GM19372 (cell line): ENCODE measurements around the gene PFDN4.
A peak's percentile ranks its signal among the peaks of the same experiment; 100 is the strongest.

Experiments used
- ATAC-seq: cut with Tn5 transposase; IDR thresholded peaks from one replicate; pipeline ENCODE4 v1.9.1; 2021; ENCODE audit warnings: mild to moderate bottlenecking, low read depth, moderate library complexity; ENCODE audit not compliant: unreplicated experiment

PFDN4 gene, protein sequence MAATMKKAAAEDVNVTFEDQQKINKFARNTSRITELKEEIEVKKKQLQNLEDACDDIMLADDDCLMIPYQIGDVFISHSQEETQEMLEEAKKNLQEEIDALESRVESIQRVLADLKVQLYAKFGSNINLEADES

DNA sequence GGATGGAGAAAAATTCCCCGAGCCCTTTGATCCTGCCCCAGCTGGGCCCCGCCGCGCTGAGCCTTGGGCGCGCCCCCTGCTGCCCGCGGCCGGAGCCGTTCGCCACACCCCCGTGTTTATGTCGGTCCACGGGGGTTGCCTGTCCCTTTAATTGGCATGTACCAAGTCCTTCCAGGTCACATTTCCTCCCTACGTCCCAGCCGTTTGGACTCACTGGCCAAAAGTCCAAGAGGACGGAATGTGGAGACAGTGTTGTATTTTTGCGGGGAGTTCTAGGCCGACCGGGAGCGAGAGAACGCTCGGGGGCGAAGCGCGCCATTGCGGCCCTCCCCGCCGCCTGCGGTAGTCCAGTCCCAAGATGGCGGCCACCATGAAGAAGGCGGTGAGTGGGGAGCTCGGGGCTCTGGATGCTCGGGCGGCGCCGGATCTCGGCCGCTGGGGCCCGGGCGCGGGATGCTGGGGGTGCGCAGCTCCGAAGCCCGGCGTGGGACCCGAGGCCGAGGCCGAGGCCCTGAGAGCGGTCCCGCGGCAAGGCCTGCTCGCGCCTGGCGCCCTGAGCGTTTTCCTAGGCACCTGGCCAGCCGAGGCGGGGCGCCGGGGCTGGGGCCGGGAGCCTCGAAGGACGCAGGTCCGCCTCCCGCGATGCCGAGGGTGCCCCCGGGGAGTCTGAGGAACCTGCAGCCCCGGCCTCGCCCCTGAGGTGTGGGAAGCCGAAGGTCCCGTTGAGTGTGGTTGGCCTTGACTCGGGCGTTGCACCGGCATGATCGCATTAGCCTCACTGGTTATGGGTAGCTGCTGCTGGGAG is at the start of gene PFDN4:
Gene PFDN4, plus strand, starts transcription at position 345 of the 805 bp plus-strand sequence. Its CDS starts 14 bp downstream, at position 359.
- ATAC-seq = peak; percentile 93

DNA sequence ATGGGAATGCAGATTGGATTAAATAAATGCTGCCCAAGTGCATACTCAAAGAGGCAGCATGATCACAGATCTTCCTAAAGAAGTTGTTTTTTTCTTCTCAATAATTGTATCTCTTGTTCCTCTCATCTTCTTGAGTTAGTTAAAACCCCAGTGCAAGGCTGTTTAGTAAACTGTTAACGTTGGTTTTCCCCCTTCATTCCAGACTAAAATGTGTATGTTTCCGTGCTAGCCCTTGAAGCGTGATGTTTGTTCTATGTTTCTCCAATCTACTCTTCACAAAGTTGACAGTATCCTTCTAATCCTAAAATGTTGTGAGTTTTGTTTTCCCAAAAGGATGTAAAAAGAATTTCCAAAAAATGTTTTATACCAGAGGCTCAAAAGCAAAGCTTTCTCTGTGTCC is 49.7 kb upstream of the PFDN4 start:
- ATAC-seq = no peak

DNA sequence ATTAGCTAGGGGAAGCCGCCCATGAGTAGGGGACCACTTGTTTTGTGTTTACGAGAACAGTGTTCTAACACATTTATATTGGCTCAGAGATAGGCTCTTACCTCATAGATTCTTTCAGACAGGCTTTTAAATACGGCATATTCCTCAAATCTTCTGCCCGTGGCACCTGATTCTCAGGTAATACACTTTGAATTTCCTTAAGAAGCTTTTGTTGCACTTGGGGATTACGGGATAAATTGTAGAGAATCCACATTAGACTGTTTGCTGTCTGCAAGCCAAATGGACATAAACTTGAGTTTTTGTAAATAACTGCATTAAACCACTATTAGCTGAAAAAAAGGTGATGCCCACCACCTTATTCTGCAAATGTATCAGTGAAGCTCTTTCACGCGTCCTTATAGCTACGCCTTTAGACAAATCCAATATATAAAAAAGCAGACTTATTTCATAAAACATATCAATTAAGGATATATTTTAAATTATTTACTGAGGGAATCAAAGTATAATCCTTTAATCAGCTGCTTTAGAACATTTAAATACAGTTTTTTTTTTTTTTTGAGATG is 49.0 kb upstream of the PFDN4 start:
- no peak for ATAC-seq

DNA sequence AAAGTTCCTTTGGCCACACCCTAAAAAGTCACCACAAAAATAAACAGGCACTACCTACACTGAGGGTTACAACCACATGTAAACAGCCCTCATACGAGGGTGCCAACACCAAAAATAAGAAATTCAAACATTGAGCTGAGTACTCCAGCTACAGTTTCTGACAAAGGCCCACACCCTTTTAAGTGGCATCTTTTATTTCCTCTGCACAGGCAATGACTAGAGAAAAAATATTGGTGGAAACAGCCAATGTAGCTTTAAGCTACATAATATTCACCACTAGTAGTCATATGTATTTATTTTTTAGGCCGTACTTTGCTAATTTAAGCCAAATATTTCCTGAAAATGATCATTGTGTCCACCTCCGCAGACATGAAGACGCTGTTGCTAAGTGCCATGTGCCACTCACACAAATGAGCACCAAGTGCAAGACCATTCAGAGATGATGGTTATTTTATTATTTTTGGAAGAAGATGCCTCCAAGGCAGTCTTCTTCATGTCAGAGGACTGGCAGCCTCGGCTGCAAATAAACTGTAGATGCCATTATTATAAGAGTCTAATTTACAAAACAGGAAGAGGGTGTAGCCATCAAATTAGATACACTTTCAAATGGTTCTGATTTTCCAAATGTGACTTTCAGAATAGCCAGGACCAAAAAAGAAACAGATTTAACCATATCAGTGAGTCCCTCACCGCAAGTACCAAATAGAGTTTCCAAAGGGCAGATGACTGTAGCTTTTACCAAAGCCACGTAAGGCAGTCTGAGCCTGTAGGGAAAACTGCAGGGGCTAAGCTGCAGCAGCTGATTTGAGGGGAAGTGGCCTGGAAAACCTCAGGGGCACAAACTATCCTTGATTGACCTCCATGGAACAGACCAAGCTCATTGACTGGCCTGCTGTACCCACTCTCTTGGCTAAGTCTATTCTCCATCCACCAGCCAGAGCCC is 47.6 kb upstream of the PFDN4 start:
- ATAC-seq = no peak

DNA sequence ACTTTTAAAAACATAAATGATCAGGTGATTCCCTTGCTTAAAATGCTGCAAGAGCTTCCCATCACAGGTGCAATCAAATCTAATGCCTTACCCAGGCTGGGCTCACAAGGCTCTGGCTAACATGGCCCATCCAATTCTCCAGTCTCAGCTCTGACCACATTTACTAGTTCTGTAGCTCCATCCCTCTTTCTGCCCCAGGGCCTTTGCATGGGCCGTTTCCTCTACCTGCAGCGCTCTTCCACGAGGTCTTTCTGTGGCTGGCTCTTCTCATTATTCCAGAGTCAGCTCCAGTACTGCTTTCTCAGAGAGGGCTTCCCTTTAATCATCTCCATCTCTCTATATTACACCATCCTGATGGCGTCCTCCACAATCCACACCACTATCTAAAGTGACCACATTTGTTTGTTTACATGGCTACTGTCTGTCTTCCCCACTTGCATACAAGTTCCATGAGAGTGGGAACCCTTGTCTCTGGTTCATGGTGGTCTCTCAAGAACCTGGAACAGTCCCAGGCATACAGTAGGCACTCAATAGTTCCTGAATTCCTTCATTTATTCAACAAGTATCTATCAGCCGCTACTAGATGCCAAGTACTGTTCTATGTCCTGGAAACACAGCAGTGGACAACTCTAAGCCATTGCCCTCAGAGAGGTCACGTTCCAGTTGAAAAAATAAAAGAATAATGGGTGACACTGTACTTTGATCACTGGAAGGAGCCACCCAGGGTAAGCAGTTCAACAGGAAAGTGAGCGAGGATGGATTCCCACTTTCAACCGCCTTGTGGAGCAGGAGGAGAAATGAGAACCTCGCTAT is 46.7 kb upstream of the PFDN4 start:
- ATAC-seq = no peak

DNA sequence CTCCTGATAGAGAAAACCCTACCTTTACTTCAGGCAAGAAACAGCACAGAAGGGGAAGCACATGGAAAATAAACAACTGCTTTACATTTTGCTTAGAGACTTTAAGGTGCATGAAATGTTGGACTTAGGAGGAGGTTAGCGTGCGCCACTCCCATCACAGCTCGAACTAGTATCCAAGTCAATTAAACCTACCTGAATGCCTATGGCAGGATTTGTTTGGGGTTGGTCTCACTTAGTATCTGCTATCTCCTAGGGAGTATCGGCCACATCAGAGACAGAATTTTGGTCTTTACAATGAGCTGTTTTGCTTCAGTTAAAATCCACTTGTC is 46.1 kb upstream of the PFDN4 start:
- ATAC-seq = no peak

DNA sequence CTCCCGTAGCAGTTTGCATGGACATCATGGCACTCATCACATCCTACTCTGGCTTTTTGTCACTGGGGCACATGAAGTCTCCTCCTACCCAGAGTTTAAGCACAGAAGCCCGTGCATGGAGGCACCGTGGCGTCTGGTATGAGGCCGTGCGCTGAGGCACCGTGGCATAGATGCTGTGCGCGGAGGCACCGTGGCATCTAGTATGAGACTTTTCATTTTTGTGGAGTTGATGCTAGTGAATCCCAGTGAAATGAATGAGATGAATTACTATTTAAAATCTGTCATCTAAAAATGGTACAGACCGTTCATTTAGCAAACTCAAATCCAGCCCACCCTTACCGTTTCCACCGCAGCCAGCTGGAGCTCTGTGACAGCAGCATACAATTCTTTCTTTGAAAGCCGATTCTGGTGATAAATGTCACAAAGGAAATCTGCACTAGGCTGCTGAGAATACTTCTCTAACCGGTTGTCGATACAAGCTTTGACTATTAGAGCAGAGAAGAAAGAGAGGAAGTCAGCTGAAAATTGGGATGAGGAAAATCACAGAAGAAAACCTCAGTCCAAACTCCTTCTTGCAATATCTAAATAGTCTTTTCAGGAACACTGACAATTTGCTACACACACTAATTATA is 45.4 kb upstream of the PFDN4 start:
- no peak for ATAC-seq

DNA sequence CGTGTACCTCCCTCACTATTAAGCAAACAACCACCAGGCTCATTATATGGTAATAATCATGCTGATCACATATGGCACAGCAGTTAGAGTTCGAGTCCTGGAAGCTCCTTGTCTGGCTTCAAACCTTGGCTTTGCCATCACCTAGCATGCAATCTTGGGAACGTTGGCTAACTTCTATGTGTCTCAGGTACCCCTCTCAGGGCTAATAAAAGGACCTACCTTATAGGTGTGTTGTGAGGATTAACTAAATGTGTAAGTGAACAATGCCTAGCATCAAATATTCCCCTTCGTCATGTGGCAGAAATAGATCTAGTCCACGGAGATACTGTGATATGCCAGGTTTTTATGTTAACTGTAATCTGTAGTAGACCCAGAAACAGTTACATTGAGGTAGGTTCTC is 44.5 kb upstream of the PFDN4 start:
- ATAC-seq = no peak

DNA sequence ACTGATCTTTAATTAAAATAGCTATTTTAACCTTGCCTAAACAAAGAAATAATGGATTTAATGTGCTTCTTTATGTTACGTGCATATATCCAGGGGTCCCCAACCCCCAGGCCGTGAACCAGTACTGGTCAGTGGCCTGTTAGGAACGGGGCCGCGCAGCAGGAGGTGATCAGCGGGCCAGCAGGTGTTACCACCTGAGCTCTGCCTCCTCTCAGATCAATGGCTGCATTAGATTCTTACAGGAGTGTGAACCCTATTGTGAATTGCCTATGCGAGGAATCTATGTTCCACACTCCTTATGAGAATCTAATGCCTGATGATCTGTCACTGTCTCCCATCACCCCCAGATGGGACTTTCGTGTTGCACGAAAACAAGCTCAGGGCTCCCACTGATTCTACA is 42.9 kb upstream of the PFDN4 start:
- no peak for ATAC-seq

DNA sequence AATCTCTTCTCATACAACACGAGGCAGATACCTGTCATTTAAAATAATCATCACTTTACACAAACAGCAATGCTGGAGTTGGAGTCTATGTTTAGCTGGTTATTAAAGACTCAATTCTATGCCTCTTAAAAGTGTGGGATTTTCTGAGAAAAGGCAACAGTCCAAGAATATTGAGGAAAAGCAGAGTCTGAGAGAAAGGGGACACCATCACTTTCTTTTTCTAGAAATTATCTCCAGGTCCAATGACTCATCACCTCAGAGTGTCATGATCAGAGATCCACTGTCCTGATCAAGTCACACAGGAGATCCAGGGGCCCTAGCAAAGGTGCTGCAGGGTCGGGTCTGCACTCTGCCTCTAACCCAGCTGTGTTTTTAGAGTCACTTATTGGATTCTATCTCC is 42.1 kb upstream of the PFDN4 start:
- no peak for ATAC-seq

DNA sequence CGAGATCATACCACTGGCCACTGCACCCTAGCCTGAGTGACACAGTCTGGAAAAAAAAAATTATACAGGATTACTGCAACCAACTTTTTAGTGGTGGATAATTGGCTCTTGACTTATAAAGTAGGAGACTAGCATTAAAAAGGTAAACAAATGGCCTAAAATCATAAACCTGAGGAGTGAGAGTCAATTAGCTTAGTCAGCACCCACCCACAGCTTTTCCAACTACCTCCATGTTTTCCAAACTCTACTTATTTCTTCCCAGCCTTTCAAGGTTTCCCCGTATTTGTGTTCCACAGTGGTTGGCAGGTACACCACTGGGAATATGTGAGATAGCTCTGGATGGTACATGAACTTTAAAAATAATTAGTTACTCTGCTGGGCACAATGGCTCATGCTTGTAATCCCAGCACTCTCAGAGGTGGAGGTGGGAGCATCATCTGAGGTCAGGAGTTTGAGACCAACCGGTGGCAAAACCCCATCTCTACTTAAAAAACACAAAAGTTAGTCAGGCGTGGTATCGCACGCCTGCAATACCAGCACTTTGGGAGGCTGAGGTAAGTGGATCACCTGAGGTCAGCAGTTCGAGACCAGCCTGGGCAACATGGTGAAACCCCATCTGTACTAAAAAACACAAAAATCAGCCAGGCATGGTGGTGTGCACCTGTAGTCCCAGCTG is 40.8 kb upstream of the PFDN4 start:
- ATAC-seq = no peak

DNA sequence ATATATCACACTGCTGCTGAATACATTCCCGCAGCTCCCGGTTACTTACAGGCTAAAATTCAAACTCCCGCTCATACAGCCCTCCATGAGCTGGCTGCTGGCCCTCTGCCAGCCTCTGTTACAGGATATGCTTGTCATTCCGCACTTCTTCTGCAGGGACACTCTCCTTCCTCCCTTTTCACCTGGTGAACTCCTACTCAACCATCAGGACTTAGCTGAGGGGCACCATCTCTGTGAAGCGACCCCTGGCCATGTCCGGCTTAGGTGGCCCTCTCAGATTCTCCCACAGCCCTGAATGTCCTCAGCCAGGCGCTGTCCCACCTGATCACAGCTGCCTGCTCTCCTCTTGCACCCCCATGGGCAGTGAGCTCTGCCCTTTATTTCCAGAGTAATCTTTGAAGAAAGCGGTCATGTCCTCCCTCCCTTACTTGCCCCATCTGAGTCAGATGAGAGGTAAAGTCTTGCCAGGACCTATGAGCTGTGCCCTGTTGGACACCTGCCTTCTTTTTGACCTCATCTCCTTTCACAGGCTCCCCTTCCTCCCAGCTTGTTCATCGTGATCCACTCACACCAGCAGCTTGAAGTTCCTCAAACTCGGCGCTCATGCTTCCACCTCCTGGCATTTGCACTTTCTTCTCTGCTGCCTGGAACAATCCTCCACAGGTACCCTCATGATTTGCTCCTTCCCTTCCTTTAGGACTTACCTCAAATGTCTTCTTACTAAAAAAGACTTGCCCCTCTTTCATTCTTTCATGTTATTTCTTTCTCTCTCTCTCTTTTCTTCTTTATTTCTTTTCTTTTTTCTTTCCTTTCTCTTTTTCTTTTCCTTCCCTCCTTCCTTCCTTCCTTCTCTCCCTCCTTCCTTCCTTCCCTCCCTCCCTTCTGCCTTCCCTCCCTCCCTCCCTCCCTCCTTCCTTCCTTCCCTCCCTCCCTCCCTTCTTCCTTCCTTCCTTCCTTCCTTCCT is 39.7 kb upstream of the PFDN4 start:
- no peak for ATAC-seq

DNA sequence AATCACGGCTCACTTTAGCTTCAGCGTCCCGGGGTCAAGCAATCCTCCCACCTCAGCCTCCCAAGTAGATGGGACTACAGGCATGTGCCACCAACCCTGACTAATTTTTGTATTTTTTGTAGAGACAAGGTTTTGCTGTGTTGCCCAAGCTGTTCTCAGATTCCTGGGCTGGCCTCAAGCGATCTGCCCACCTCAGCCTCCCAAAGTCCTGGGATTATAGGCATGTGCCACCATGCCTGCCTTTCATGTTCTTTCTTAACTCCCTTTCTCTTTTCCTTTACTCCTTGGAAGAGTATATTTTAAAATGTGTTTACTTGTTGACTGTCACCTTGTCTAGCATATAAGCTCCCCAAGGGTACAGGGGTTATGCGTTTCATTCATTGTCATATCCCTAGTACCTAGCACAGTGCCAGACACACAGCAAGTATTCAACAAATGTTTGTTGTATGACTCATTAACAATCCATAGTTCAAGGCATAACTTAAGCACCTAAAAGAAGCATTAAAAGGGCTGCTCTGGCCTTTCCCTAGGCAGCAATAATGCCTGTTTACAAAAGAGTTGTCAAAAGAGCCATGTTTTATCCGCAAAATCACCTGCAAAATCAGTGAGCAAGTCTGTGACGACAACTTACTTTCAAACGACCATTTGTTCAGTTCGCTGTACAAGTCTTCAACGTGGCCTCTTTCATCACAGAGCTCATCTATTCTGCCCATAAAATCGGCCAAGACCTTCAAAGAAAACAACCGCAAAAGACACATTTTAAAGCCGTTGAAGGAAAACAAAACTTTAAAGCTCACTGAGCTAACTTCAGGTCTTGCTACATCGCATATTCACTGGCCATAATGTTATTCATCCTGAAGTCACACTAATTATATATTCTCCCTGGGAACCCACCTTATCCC is 38.7 kb upstream of the PFDN4 start:
- no peak for ATAC-seq

DNA sequence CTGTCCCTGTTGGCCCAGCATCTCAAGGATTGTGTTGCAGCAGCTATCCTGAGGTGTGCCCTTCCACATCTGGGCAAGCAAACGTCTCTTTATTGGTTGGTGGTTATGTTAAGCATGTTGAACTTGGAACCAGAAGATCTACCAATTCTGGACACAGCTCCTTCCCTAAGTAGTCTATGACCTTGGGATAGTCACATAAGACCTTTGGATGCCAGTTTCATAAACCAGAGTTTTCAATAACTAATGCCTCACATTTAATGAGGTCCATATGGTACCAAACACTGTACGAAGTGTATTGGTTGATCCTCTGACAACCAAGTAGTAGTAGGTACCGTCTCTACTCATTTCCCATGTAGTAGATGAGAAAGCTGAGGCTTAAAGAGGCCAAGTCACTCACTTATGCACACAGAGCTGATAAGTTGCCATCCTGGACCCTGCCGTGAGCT is 37.8 kb upstream of the PFDN4 start:
- ATAC-seq = no peak

DNA sequence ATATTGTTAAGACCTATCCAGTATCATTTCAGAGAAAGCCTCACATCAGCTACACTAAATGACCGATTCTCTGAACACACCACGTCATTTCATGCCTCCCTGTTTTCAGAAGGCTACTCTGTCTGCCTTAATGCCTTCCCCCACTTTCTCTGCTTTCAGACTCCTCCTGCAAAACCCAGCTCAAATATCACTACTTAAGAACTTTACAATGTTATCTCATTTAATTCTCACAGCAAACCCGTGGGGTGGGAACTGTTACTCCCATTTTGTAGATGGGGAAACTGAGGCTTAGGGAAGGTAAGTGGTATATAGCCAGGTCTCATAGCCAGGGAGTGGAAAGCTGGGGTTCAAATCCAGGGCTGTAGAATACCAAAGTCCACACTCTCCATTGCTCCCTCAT is 36.9 kb upstream of the PFDN4 start:
- ATAC-seq = no peak

DNA sequence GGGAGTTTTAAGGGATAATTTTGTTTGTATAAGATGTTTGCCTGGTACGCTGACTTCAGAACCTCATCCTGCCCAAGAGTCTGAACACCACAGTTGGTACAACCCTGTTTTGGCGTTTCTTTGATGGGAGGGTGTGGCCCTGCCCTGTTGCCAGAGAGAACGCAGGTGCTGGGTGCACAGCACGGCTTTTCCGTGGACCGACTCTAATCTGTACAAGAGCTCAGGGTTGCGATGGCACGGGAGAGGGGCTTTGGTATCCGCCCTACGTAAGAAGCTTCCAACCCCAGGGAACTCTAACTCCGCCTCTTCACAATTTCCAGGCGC is 35.4 kb upstream of the PFDN4 start:
- no peak for ATAC-seq
